BJ (cell line): ENCODE data around the gene SMG6. TPM values are rescaled to one million over a fixed set of nuclear protein-coding genes. Genes with fewer than 3 reads are reported as not detected.

Experiments
- CTCF ChIA-PET: fragments of 350-600 bp; formaldehyde crosslinking; extraction: SDS; loops from one replicate; lab custom pipeline; 2021; ENCODE audit warnings: antibody characterized with exemption, inconsistent platforms; lab: Yijun Ruan, JAX
- POLR2A ChIA-PET: fragments of 300-600 bp; sonication (Branson Sonifier 250); formaldehyde crosslinking; extraction: SDS; loops from one replicate; lab custom pipeline; 2021; ENCODE audit warnings: antibody characterized with exemption; lab: Charles Lee
- DNase-seq: peaks from one replicate; pipeline ENCODE4 v3.0.0-alpha.2; 2011; ENCODE audit warnings: low read depth
- H3K27me3 ChIP-seq: 2 replicates; pipeline ENCODE4 v1.6.0; 2011; ENCODE audit warnings: low read length; ENCODE audit not compliant: control insufficient read depth, insufficient read depth
- H3K36me3 ChIP-seq: 2 replicates; pipeline ENCODE4 v1.5.1; 2011; ENCODE audit warnings: low read length; ENCODE audit not compliant: control insufficient read depth, insufficient read depth
- H3K4me3 ChIP-seq: 2 replicates; pipeline ENCODE4 v1.5.1; 2011; ENCODE audit warnings: low read depth, mild to moderate bottlenecking, control low read depth, low read length
- polyA plus RNA-seq: library from polyadenylated mRNA; depleted of rRNA; stranded (reverse); fragments of >200 nt; gene quantifications from 2 replicates; pipeline ENCODE4 v1.2.3, GENCODE V29; 2011
- TF ChIP-seq, protein P1 (sequence below): IDR thresholded peaks from 2 replicates; pipeline ENCODE4 v1.5.1; 2011; ENCODE audit warnings: low read depth, mild to moderate bottlenecking, control low read depth, inconsistent platforms, low read length, moderate library complexity; ENCODE audit not compliant: insufficient read depth

The SMG6 gene
- polyA plus RNA-seq, 1 experiment = 29.7 TPM

DNA sequence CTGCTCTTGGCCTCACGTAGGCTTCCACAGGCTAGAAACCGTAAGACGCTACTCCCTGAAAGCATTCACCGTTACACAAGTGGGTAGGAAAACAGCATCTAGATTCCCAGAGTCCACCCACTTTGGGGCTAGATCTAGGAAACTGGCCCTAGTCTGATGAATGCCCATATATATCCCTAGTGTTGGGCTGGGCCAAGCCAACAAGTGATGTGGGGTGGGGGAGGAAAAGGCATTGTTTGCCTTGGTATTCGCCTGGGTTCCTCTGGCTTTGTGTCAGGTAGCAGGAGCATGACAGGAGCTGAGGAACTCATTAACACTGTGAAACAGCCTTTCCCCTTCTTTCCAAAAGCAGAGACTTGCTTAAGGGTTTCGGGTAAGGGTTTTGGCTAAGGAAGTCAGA, 112.4 kb downstream of the SMG6 start:
- TF ChIP-seq, protein P1, sequence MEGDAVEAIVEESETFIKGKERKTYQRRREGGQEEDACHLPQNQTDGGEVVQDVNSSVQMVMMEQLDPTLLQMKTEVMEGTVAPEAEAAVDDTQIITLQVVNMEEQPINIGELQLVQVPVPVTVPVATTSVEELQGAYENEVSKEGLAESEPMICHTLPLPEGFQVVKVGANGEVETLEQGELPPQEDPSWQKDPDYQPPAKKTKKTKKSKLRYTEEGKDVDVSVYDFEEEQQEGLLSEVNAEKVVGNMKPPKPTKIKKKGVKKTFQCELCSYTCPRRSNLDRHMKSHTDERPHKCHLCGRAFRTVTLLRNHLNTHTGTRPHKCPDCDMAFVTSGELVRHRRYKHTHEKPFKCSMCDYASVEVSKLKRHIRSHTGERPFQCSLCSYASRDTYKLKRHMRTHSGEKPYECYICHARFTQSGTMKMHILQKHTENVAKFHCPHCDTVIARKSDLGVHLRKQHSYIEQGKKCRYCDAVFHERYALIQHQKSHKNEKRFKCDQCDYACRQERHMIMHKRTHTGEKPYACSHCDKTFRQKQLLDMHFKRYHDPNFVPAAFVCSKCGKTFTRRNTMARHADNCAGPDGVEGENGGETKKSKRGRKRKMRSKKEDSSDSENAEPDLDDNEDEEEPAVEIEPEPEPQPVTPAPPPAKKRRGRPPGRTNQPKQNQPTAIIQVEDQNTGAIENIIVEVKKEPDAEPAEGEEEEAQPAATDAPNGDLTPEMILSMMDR = no peak
- no peak overlapping the region for H3K4me3 ChIP-seq
- no peaks in the 10 kb centered on the region for H3K27me3 ChIP-seq
- CTCF ChIA-PET = interaction anchor here (1.1 to 1.4 kb wide), 2 partner anchors 12 to 23 kb away, joined by 3 read pairs; no protein-coding TSS in a partner anchor
- no peak for DNase-seq
- POLR2A ChIA-PET = no interaction called here
- peaks cover 9% of the 10 kb centered on the region for H3K36me3 ChIP-seq

DNA sequence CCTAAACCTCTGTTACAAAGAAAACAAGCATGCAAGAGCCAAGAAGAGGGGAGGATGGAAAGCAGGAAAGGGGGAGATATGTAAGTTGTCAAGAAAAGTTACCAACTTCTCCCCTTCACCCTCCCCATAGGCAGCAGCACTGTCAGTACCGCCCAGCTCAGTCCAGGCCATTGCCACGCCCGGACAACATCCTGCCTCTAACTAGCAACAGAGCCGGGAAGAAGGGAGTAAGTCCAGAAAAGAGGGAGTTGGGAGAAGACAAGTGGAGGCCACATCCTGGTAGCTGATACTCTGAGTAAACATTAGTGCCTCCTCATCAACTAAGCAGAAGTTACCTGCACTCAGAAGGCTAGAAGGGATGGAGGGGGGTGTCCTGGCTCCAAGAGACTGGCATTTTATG, 113.6 kb downstream of the SMG6 start:
- TF ChIP-seq, protein P1 = no peak
- ChIA-PET POLR2A (interaction anchor here (0.7 kb wide), 1 partner anchor 24 kb away, joined by 3 read pairs; no protein-coding TSS in a partner anchor), CTCF (interaction anchor here (0.6 to 1.3 kb wide), 5 partner anchors 14 to 137 kb away, joined by 3 read pairs; no protein-coding TSS in a partner anchor)
- Histone ChIP-seq H3K36me3 (peaks cover 14% of the 10 kb centered on the region), H3K27me3 (no peaks in the 10 kb centered on the region), H3K4me3 (no peak overlapping the region)
- DNase-seq = no peak

DNA sequence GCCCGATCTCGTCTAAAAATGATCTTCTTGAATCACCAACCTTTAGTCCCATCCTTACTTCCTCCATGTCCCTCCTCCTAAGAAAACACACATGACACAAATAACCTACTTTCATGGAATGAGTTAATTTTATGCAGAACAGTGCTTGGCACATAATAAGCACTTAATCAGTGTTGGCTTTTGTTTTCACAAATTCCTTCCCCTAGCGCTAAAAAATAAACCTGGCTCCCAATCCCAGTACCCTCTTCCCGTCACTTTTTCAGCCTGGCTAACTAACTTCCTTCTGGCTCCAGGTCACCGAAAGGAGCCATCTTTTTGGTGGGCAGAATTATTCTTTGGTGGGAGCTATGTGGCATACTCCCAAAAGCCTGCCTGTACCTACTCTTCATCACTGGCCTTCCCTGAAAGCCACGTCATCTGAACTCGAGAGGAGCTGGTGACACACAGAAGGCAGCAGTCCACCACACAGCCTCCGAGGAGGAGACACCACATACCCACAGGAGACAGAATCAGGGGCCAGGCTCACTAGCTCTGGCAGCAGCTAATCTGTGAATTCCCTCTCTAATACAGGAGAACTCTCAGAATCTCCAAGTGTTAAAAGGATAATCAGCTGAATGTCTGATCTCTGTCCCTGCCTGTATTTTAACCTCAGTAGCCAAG, 114.5 kb downstream of the SMG6 start:
- H3K4me3 ChIP-seq = no peak overlapping the region
- H3K27me3 ChIP-seq = no peaks in the 10 kb centered on the region
- no peak for DNase-seq
- H3K36me3 ChIP-seq = peaks cover 14% of the 10 kb centered on the region
- ChIA-PET CTCF (interaction anchor here (0.6 to 1.3 kb wide), 6 partner anchors 11 to 121 kb away, joined by 3 read pairs; no protein-coding TSS in a partner anchor), POLR2A (no interaction called here)
- TF ChIP-seq, protein P1 = no peak

DNA sequence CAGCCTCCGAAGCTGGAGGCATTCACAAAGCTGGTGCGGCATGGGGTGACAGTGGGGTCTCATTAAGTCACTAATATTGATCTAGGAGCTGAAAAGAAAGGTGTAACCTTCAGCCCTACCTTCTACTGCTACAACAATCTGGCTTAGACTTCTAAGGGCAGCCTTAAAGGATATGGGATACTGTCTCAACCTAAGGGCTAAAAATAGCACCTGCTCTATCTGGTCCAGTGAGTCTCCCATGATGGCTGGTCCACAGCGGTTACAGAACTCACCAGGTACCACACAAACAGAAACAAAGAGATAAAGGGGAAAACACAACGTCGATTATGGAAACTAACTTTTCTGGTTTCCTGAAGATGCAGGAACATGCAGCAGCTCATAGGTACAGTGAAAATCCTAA, 115.8 kb downstream of the SMG6 start:
- POLR2A ChIA-PET = no interaction called here
- TF ChIP-seq, protein P1 = no peak
- no peaks in the 10 kb centered on the region for H3K27me3 ChIP-seq
- H3K36me3 ChIP-seq = peaks cover 16% of the 10 kb centered on the region
- no peak overlapping the region for H3K4me3 ChIP-seq
- CTCF ChIA-PET = interaction anchor here (0.6 kb wide), 1 partner anchor 130 kb away, joined by 4 read pairs; no protein-coding TSS in a partner anchor
- DNase-seq = no peak

DNA sequence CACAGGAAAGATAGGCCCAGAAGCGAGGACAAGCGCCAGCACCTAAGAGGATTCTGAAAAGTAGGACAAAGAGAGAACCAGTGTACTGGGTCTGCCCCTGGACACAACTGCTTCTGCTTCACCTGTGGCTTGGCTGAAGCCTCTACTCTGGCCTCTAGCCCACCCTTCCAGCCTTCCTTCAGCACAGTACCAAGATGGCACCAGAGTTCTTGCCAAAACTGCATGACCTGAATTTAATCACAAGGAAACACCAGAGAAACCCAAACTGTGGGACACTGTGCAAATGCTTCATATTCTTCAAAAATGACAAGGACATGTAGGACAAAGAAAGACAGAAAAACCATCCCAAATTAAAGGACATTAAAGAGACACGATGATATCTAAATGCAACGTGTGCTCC, 116.6 kb downstream of the SMG6 start:
- no peak for DNase-seq
- Histone ChIP-seq H3K27me3 (no peaks in the 10 kb centered on the region), H3K4me3 (no peak overlapping the region), H3K36me3 (peaks cover 16% of the 10 kb centered on the region)
- POLR2A ChIA-PET = no interaction called here
- TF ChIP-seq, protein P1 = no peak
- CTCF ChIA-PET = no interaction called here
